Adrenal gland (tissue), 12 donors: ENCODE measurements around the gene JADE3. TPM values are rescaled to one million over a fixed set of nuclear protein-coding genes. Genes with fewer than 3 reads are reported as not detected.
A peak's percentile ranks its signal among the peaks of the same experiment; 100 is the strongest.

ENCODE experiments used
- DNase-seq, 7 donors: peaks; one replicate each; pipeline ENCODE4 v3.0.0-alpha.2; 2019 to 2020
- H3K27ac ChIP-seq, 5 donors: fragments of 200-600 bp; sonication (generic) in 4 of 5; 1 replicate in 3 of 5; 2 replicates in 2 of 5; pipeline versions ENCODE4 v1.5.1 to v1.8.0; 2016 to 2020; ENCODE audit warnings: mild to moderate bottlenecking in 1 of 5
- H3K27me3 ChIP-seq: fragments of 200-600 bp; 2 replicates; pipeline ENCODE4 v1.8.0; 2021
- H3K36me3 ChIP-seq, 2 donors: fragments of 200-600 bp; replicated peaks in 1 of 2; 1 replicate in 1 of 2; 2 replicates in 1 of 2; pipeline versions ENCODE4 v1.5.1 to v1.8.0; 2018 to 2022
- H3K4me1 ChIP-seq, 2 donors: fragments of 200-600 bp; replicated peaks in 1 of 2; 1 replicate in 1 of 2; 2 replicates in 1 of 2; pipeline versions ENCODE4 v1.5.1 to v1.8.0; 2018 to 2021
- H3K4me3 ChIP-seq, 4 donors: fragments of 200-600 bp; sonication (generic) in 3 of 4; one replicate each; pipeline ENCODE4 v1.5.1; 2016 to 2018
- H3K9me3 ChIP-seq, 3 donors: fragments of 200-600 bp; sonication (generic) in 1 of 3; replicated peaks in 1 of 3; 1 replicate in 2 of 3; 2 replicates in 1 of 3; pipeline versions ENCODE4 v1.5.1 to v1.8.0; 2016 to 2021
- POLR2A ChIP-seq, 2 donors: fragments of 450-650 bp; IDR thresholded peaks; one replicate each; pipeline ENCODE4 v1.6.1; 2017; ENCODE audit warnings: antibody characterized with exemption in 2 of 2, mild to moderate bottlenecking in 2 of 2, moderate library complexity in 1 of 2
- WGBS, 4 donors: extraction: QIAGEN DNeasy Blood & Tissue Kit in 2 of 4; methylation state at CpG; one replicate each; pipeline versions ENCODE4 v1.1.5 to v1.1.7; 2013 to 2017; 5-methylcytosine and 5-hydroxymethylcytosine counted together
- intact Hi-C, 2 donors: fragments of 100-400 bp; cut with DNase I; formaldehyde crosslinking; loops; one replicate each; pipeline versions ENCODE4 v1.14.1 to v1.15.0; 2022 to 2023
- polyA plus RNA-seq, 3 donors: library from polyadenylated mRNA; stranded (reverse); fragments of 200-250 nt in 2 of 3; fragments of 350-450 nt in 1 of 3; fragmentation: Illumina TruSeq in 1 of 3; extraction: RNeasy Lipid Tissue Mini Kit (QIAGEN cat#74804) in 1 of 3; gene quantifications; one replicate each; pipeline ENCODE4 v1.2.3, GENCODE V29; 2013 to 2014
- total RNA-seq, 9 donors: library from RNA; depleted of rRNA in 4 of 9; stranded (reverse); fragments of >200 nt in 4 of 9; fragments of 120-200 nt in 1 of 9; fragmentation: NEBNext Ultra II Directional in 1 of 9; extraction: Animal tissue kit (Norgen Biotek cat#: 25700) in 1 of 9; gene quantifications; one replicate each; pipeline versions ENCODE4 v1.1.0 to v1.2.4, GENCODE V29; 2013 to 2023
- TF ChIP-seq, protein P1 (sequence below), 6 experiments: fragments of 450-650 bp in 4 of 6; fragments of 200-600 bp in 2 of 6; sonication (generic) in 1 of 6; IDR thresholded peaks; 1 replicate in 5 of 6; 2 replicates in 1 of 6; pipeline versions ENCODE4 v1.5.1 to v1.8.0; 2016 to 2021; ENCODE audit warnings: antibody characterized with exemption in 6 of 6, mild to moderate bottlenecking in 2 of 6, moderate library complexity in 1 of 6
- donor health status: healthy with polysubstance abuse.
- donor health status: Bipolar disorder and iron deficiency.
- donor health status: DM: yes; HTN: yes; CAD: no.
- donor health status: DM: no; HTN: no; CAD: no.
- donor health status: DM: no; HTN: no; CAD: no.
- donor health status: DM: yes; HTN: yes; CAD: no.

The JADE3 gene
- total and polyA plus RNA-seq, 12 donors, result 2.8 to 39.5 (median 19.0) TPM

DNA sequence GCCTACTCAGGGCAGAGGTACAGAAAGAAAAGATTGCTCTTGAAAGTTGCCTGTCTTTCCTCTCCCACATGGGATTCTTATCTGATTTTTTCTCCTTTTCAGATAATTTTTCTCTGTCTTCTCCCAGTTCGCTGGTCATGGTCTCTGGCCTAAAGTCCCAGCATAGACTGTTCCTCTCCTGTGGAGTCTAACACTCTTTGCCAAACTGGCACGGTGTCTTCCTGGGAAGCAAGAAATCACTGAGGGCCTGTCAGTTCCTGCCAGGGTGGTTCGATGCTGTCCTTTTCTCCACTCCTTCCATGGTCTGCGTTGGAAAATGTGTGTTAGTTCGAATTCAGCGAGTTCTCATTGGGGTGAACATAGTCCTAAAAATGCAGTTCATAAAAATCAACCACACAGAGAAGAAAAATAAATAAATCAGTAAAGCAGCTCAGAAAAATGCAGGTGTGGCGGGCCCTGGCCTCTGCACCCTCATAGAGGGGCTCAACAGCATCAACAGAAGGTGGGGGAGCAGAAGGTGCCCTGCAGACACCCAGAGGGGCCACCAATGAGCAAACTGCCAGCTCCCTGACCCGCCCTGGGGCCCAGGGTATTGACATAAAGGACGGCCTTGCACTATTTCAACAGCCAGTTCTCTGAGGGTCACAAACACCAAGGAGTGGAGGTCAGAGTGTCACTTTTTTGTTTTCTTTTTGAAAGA lies 168.1 kb downstream of the JADE3 start:
- Histone ChIP-seq H3K27me3 (no peaks in the 10 kb centered on the region), H3K9me3 (no peaks in the 10 kb centered on the region), H3K4me1 (no peaks in the 10 kb centered on the region), H3K36me3 (no peaks in the 10 kb centered on the region), H3K27ac (peak overlapping the region; percentile 42 to 80 (median 64)), H3K4me3 (peak overlapping the region in 1 of 4 donors; percentile 54)
- TF ChIP-seq POLR2A (IDR thresholded peaks at IDR 0.05), result peak in 1 of 2 donors; percentile 39
- TF ChIP-seq, protein P1, sequence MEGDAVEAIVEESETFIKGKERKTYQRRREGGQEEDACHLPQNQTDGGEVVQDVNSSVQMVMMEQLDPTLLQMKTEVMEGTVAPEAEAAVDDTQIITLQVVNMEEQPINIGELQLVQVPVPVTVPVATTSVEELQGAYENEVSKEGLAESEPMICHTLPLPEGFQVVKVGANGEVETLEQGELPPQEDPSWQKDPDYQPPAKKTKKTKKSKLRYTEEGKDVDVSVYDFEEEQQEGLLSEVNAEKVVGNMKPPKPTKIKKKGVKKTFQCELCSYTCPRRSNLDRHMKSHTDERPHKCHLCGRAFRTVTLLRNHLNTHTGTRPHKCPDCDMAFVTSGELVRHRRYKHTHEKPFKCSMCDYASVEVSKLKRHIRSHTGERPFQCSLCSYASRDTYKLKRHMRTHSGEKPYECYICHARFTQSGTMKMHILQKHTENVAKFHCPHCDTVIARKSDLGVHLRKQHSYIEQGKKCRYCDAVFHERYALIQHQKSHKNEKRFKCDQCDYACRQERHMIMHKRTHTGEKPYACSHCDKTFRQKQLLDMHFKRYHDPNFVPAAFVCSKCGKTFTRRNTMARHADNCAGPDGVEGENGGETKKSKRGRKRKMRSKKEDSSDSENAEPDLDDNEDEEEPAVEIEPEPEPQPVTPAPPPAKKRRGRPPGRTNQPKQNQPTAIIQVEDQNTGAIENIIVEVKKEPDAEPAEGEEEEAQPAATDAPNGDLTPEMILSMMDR (IDR thresholded peaks at IDR 0.05), result no peak
- WGBS, 4 donors, result 23 to 51% (median 37%) methylated on average over 7 to 9 of the region's 9 CpGs
- DNase-seq, result peak in 6 of 7 donors; percentile 35 to 69 (median 53)
- intact Hi-C loops, result no loop called here

DNA sequence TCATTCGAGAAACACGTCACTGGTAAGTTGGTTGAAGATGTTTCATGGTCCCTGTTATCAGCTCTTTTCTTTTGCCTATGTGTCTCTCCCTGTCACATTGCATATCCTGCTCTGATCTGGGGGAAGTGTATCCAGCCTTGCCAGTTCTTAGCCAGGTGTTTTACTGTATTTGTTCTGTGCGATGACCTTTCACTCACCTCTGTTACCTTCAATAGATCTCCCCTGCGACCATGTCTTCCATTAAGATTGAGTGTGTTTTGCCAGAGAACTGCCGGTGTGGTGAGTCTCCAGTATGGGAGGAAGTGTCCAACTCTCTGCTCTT lies 168.7 kb downstream of the JADE3 start:
- intact Hi-C loops, result no loop called here
- no peak for DNase-seq
- Histone ChIP-seq H3K4me1 (no peaks in the 10 kb centered on the region), H3K9me3 (no peaks in the 10 kb centered on the region), H3K4me3 (peak overlapping the region in 1 of 4 donors; percentile 18), H3K27ac (peak overlapping the region in 4 of 5 donors; percentile 48 to 80 (median 71)), H3K27me3 (no peaks in the 10 kb centered on the region), H3K36me3 (no peaks in the 10 kb centered on the region)
- WGBS, 4 donors, result 25 to 53% (median 43%) methylated on average over 4 to 5 of the region's 5 CpGs
- TF ChIP-seq, protein P1 (IDR thresholded peaks at IDR 0.05), result no peak
- no peak for TF ChIP-seq POLR2A (IDR thresholded peaks at IDR 0.05)

DNA sequence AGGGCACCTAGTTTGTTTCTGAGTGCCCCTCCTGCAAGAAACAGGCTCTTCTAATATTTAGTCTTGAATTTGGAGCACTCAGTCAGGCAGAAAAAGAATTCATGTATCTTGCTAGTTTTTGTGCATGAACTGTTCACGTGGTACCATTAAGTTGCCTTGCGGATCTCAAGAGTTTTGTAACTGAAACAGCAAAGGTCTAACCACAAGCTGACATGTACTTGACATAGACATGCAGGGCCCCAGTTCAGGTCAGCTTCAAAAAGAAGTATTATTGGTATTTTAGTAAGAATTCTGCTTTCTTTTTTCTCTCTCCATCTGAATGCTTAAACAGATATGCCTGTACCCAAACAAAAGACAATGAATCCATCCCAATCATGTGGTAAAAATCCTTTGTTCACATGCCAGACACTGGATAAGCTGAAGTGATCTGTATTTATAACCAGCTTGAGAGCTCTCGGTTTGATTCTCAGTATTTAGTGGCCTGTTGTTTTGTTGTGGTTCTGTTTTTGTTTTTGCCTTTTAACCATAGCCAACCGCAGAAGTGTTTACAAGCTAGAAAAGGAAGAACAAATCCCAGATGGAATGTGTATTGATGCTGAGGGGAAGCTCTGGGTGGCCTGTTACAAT lies 179.0 kb downstream of the JADE3 start:
- no peak for DNase-seq
- H3K9me3 ChIP-seq, result no peaks in the 10 kb centered on the region
- H3K36me3 ChIP-seq, result peaks cover 0 to 3% of the 10 kb centered on the region in 2 donors
- peak overlapping the region in 2 of 5 donors; percentile 10 to 17 for H3K27ac ChIP-seq
- intact Hi-C loops, result loop anchor here in 1 of 2 donors (10.0 kb wide), 1 partner anchor 56 kb away; no protein-coding TSS in a partner anchor
- peaks cover 0 to 3% of the 10 kb centered on the region in 2 donors for H3K4me1 ChIP-seq
- H3K27me3 ChIP-seq, result no peaks in the 10 kb centered on the region
- no peak for TF ChIP-seq POLR2A (IDR thresholded peaks at IDR 0.05)
- TF ChIP-seq, protein P1 (IDR thresholded peaks at IDR 0.05), result no peak
- WGBS, 4 donors, result 18 to 31% (median 22%) methylated on average over 4 of the region's 4 CpGs
- no peak overlapping the region for H3K4me3 ChIP-seq

DNA sequence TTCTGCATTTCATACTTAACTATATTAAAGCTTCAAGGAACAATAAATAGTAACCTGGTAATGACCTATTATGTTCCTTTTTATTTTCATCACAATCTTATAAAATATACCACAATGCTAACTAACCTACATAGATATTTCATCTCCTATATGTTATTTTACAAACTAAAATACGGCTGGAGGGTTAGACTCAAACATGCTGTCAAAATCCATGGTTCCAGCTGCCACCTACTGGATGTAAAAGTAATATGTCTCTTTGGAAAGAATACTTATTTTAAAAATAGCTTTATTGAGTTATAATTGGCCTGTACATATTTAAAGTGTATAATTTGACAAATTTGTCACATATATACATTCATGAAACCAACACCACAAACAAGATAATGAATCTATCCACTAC lies 181.0 kb downstream of the JADE3 start:
- TF ChIP-seq, protein P1 (IDR thresholded peaks at IDR 0.05), result peak; percentile 23 to 57 (median 48)
- no peak for TF ChIP-seq POLR2A (IDR thresholded peaks at IDR 0.05)
- Histone ChIP-seq H3K4me1 (peaks cover 0 to 3% of the 10 kb centered on the region in 2 donors), H3K27me3 (no peaks in the 10 kb centered on the region), H3K9me3 (no peaks in the 10 kb centered on the region), H3K27ac (no peak overlapping the region), H3K4me3 (no peak overlapping the region), H3K36me3 (peaks cover 0 to 3% of the 10 kb centered on the region in 2 donors)
- peak in 1 of 7 donors; percentile 38 for DNase-seq
- 3 to 15% (median 11%) methylated on average over 1 of the region's 1 CpG for WGBS, 4 donors
- intact Hi-C loops, result loop anchor here in 1 of 2 donors (10.0 kb wide), 1 partner anchor 58 kb away; no protein-coding TSS in a partner anchor
